Measurements from ENCODE around the gene LUC7L. TPM values are rescaled to one million over a fixed set of nuclear protein-coding genes. Genes with fewer than 3 reads are reported as not detected.
"Not testable (repeated sequence)": the region's sequence is repeated elsewhere in the genome, so short reads cannot be mapped to it uniquely, and the experiment has no call there.

The LUC7L gene
- total and polyA plus RNA-seq, 10 of the 15 experiments (the other 5 are each of a cell fraction or from before 2014, with no cell fraction given), result 2.3 to 59.6 (median 44.1) TPM

DNA sequence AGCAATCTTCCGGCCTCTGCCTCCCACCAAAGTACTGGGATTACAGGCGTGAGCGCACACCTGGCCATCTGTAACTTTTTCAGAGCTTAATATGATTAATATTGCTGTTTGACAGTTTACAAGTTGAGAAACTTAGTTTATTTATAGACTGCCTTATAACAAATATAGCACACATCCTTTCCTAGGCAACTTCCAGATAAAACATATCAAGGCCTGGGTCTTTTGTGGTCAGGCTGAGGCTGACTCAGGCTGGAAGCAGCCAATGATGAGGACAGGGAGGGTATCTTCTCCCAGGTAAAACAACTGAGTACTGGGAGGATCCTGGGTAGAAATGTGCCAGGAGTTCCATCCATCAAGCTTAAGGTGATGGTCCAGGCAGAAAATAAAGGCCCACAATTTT is 16.2 kb downstream of the LUC7L start (continued):
- TF ChIP-seq MXI1 (IDR thresholded peaks at IDR 0.05; ENCODE audit: low read depth, low read length) (no peak), ESRRA (IDR thresholded peaks at IDR 0.05; ENCODE audit: low read length) (no peak), SMARCA5 (IDR thresholded peaks at IDR 0.05) (no peak)

- DNase-seq (ENCODE audit: low read depth, low spot score); RAD21 ChIA-PET (ENCODE audit: unreplicated experiment); H3K4me1 ChIP-seq (ENCODE audit: control insufficient read depth, insufficient read depth, low read length); H3K9ac ChIP-seq (ENCODE audit: control insufficient read depth, insufficient read depth, low read length); H3K4me2 ChIP-seq (ENCODE audit: control insufficient read depth, insufficient read depth); H3K79me2 ChIP-seq (ENCODE audit: control insufficient read depth, insufficient read depth, low read length); H4K20me1 ChIP-seq (ENCODE audit: control insufficient read depth, insufficient read depth); H2AFZ ChIP-seq (ENCODE audit: control insufficient read depth, low read depth, low read length); H3K27me3 ChIP-seq (replicated peaks in 1 of 2; ENCODE audit: control insufficient read depth in 2 of 2, insufficient read depth in 2 of 2, low read length in 1 of 2); H3K9me3 ChIP-seq (replicated peaks; ENCODE audit: control insufficient read depth, insufficient read depth, low read length); intact Hi-C loops (cut with micrococcal nuclease; ENCODE audit: unreplicated experiment); H3K4me3 ChIP-seq; in situ Hi-C loops (cut with MboI); ATAC-seq; H3K27ac ChIP-seq (ENCODE audit: control insufficient read depth, insufficient read depth); FAIRE-seq; BruUV-seq (replicated peaks); POLR2A ChIA-PET: not testable (repeated sequence)
- ChIA-PET CTCF (interaction anchor here (1.0 kb wide), 1 partner anchor 105 kb away, joined by 3 read pairs; no protein-coding TSS in a partner anchor), SMC1A (ENCODE audit: uncharacterized antibody, unreplicated experiment) (interaction anchor here (0.5 to 0.7 kb wide), 2 partner anchors 29 to 85 kb away, joined by 3 read pairs; no protein-coding TSS in a partner anchor)
- TF ChIP-seq POLR2A (IDR thresholded peaks at IDR 0.05; ENCODE audit: low read depth, low read length), result 0 out of 2 replicates have a peak, but pooled peaks have one; percentile 42
- 91% methylated on average over 14 of the region's 14 CpGs for WGBS (ENCODE audit: insufficient coverage, insufficient replicate concordance, low lambda C conversion rate, missing lambda C conversion rate)
- H3K36me3 ChIP-seq (ENCODE audit: control insufficient read depth in 2 of 2, insufficient read depth in 2 of 2, low read length in 1 of 2), result peaks cover 16 to 21% of the 10 kb centered on the region in 2 experiments; a peak in 3 of 4 replicates
These were observed 17.5 kb downstream of the LUC7L start for GRCh38 chr16:211631-212180.

DNA sequence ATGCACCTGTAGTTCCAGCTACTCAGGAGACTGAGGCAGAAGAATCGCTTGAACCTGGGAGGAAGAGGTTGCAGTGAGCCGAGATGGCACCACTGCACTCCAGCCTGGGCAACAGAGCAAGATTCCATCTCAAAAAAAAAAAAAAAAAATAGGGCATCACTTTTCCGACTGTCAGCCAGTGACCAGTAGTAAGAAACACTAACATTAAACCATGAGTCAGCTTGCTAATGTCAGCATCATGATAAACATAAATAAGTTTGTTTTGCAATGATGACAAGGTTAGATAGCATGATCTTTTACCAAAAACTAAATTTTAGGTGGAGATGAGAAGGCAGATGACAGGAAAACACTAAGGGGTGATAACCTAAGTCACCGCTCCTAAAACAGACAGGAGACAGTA is 19.9 kb downstream of the LUC7L start:
- POLR2A ChIA-PET; H3K9me3 ChIP-seq (replicated peaks; ENCODE audit: control insufficient read depth, insufficient read depth, low read length); H3K4me2 ChIP-seq (ENCODE audit: control insufficient read depth, insufficient read depth); H3K4me3 ChIP-seq; H3K9ac ChIP-seq (ENCODE audit: control insufficient read depth, insufficient read depth, low read length); DNase-seq (ENCODE audit: low read depth, low spot score); H3K4me1 ChIP-seq (ENCODE audit: control insufficient read depth, insufficient read depth, low read length); ATAC-seq; H2AFZ ChIP-seq (ENCODE audit: control insufficient read depth, low read depth, low read length); H3K27ac ChIP-seq (ENCODE audit: control insufficient read depth, insufficient read depth); BruUV-seq (replicated peaks); H4K20me1 ChIP-seq (ENCODE audit: control insufficient read depth, insufficient read depth); in situ Hi-C loops (cut with MboI); intact Hi-C loops (cut with micrococcal nuclease; ENCODE audit: unreplicated experiment); SMC1A ChIA-PET (ENCODE audit: uncharacterized antibody, unreplicated experiment); H3K27me3 ChIP-seq (replicated peaks in 1 of 2; ENCODE audit: control insufficient read depth in 2 of 2, insufficient read depth in 2 of 2, low read length in 1 of 2); H3K79me2 ChIP-seq (ENCODE audit: control insufficient read depth, insufficient read depth, low read length); FAIRE-seq: not testable (repeated sequence)
- 97% methylated on average over 3 of the region's 4 CpGs for WGBS (ENCODE audit: insufficient coverage, insufficient replicate concordance, low lambda C conversion rate, missing lambda C conversion rate)
- peaks cover 22 to 29% of the 10 kb centered on the region in 2 experiments for H3K36me3 ChIP-seq (ENCODE audit: control insufficient read depth in 2 of 2, insufficient read depth in 2 of 2, low read length in 1 of 2)
- ChIA-PET CTCF (interaction anchor here (1.2 to 1.3 kb wide), 2 partner anchors 18 to 154 kb away, joined by 3 to 4 read pairs; no protein-coding TSS in a partner anchor), RAD21 (ENCODE audit: unreplicated experiment) (interaction anchor here (0.6 kb wide), 1 partner anchor 10 kb away, joined by 3 read pairs; no protein-coding TSS in a partner anchor)

DNA sequence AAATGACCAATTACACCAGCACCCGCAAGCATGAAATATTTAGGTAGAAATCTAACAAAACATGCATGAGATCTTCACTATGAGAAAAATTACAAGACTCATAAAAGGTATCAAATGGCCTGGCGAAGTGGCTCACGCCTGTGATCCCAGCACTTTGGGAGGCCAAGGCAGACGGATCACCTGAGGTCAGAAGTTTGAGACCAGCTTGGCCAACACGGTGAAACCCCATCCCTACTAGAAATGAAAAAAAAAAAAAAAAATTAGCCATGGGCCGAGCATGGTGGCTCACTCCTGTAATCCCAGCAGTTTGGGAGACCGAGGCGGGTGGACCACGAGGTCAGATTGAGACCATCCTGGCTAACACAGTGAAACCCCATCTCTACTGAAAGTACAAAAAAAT is 25.2 kb downstream of the LUC7L start:
- H3K9ac ChIP-seq (ENCODE audit: control insufficient read depth, insufficient read depth, low read length); DNase-seq (ENCODE audit: low read depth, low spot score); H3K4me1 ChIP-seq (ENCODE audit: control insufficient read depth, insufficient read depth, low read length); SMC1A ChIA-PET (ENCODE audit: uncharacterized antibody, unreplicated experiment); CTCF ChIA-PET; RAD21 ChIA-PET (ENCODE audit: unreplicated experiment); H4K20me1 ChIP-seq (ENCODE audit: control insufficient read depth, insufficient read depth); ATAC-seq; H3K4me3 ChIP-seq; FAIRE-seq; BruUV-seq (replicated peaks); intact Hi-C loops (cut with micrococcal nuclease; ENCODE audit: unreplicated experiment); H3K27me3 ChIP-seq (replicated peaks in 1 of 2; ENCODE audit: control insufficient read depth in 2 of 2, insufficient read depth in 2 of 2, low read length in 1 of 2); H2AFZ ChIP-seq (ENCODE audit: control insufficient read depth, low read depth, low read length); in situ Hi-C loops (cut with MboI); H3K27ac ChIP-seq (ENCODE audit: control insufficient read depth, insufficient read depth); H3K4me2 ChIP-seq (ENCODE audit: control insufficient read depth, insufficient read depth); H3K9me3 ChIP-seq (replicated peaks; ENCODE audit: control insufficient read depth, insufficient read depth, low read length); H3K79me2 ChIP-seq (ENCODE audit: control insufficient read depth, insufficient read depth, low read length): not testable (repeated sequence)
- POLR2A ChIA-PET, result interaction anchor here (1.1 kb wide), 1 partner anchor 24 kb away, joined by 3 read pairs; no protein-coding TSS in a partner anchor
- WGBS (ENCODE audit: insufficient coverage, insufficient replicate concordance, low lambda C conversion rate, missing lambda C conversion rate), result 97% methylated on average over 9 of the region's 9 CpGs
- peaks cover 12 to 31% of the 10 kb centered on the region in 2 experiments for H3K36me3 ChIP-seq (ENCODE audit: control insufficient read depth in 2 of 2, insufficient read depth in 2 of 2, low read length in 1 of 2)
